Left lung (tissue), 10 donors: ENCODE measurements around the gene CDHR4. TPM values are rescaled to one million over a fixed set of nuclear protein-coding genes. Genes with fewer than 3 reads are reported as not detected.
A peak's percentile ranks its signal among the peaks of the same experiment; 100 is the strongest.

Experiments used
- ATAC-seq: fragments of 200-7000 bp; cut with Tn5 transposase; one replicate; pipeline ENCODE4 v1.9.1; 2020; ENCODE audit warnings: moderate library complexity
- DNase-seq, 4 donors: peaks; one replicate each; pipeline ENCODE4 v3.0.0-alpha.2; 2013 to 2020
- H3K27ac ChIP-seq, 2 donors: fragments of 200-600 bp; sonication (generic) in 1 of 2; one replicate each; pipeline versions ENCODE4 v1.5.0 to v1.8.0; 2020 to 2021
- H3K27me3 ChIP-seq, 2 donors: fragments of 200-600 bp; sonication (generic) in 1 of 2; one replicate each; pipeline versions ENCODE4 v1.5.0 to v1.8.0; 2020 to 2021
- H3K36me3 ChIP-seq, 2 donors: fragments of 200-600 bp; sonication (generic) in 1 of 2; one replicate each; pipeline versions ENCODE4 v1.5.0 to v1.8.0; 2020 to 2021
- H3K4me1 ChIP-seq, 2 donors: fragments of 200-600 bp; one replicate each; pipeline ENCODE4 v1.8.0; 2021
- H3K4me3 ChIP-seq, 2 donors: fragments of 200-600 bp; sonication (generic) in 1 of 2; one replicate each; pipeline versions ENCODE4 v1.5.0 to v1.8.0; 2020 to 2021; ENCODE audit warnings: mild to moderate bottlenecking in 1 of 2
- H3K9me3 ChIP-seq, 2 donors: fragments of 200-600 bp; sonication (generic) in 1 of 2; one replicate each; pipeline versions ENCODE4 v1.5.0 to v1.8.0; 2020 to 2021
- CTCF ChIP-seq, 2 donors: fragments of 200-600 bp; sonication (generic) in 1 of 2; IDR thresholded peaks; one replicate each; pipeline versions ENCODE4 v1.5.0 to v1.8.0; 2021; ENCODE audit warnings: antibody characterized with exemption in 2 of 2
- intact Hi-C, 2 donors: fragments of 100-400 bp; cut with DNase I; formaldehyde crosslinking; loops; one replicate each; pipeline versions ENCODE4 v1.11.2 to v1.14.2; 2022
- polyA plus RNA-seq, 6 donors: library from polyadenylated mRNA; unstranded; fragments of 120-200 nt; gene quantifications; one replicate each; pipeline ENCODE4 v1.2.1, GENCODE V29; 2013; ENCODE audit not compliant: insufficient read length in 6 of 6
- total RNA-seq, 2 donors: library from RNA; stranded (reverse); fragmentation: NEBNext Ultra II Directional; extraction: Animal tissue kit (Norgen Biotek cat#: 25700); gene quantifications; one replicate each; pipeline ENCODE4 v1.2.1, GENCODE V29; 2021
- donor health status: DM: no; HTN: yes; CAD: no.
- donor health status: DM: no; HTN: no; CAD: no.

CDHR4 gene
- total and polyA plus RNA-seq, 8 donors = 0.20 to 6.5 (median 3.8) TPM

DNA sequence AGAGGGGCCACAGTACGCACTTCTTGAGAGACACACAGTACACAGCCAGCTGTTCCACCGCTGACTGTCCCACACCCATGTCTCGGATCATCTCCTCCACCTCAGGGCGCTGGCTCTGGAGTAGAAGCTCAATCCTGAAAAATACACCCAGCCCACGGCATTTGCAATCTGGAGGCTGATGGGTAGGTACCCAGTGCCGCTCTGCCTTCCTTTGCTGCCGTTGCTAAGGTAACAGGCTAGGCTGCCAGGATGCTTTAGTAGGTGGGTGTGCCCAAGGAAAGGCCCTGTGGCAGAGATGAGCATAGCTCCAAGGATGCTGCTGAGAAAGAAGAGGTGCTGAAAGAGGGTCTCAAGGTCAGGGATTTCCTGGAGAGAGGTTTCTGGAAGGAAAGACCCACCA lies 42.1 kb upstream of the CDHR4 start:
- DNase-seq (no peak), ATAC-seq (no peak)
- no peaks in the 10 kb centered on the region for H3K27me3 ChIP-seq
- no peaks in the 10 kb centered on the region for H3K9me3 ChIP-seq
- peaks cover 0 to 2% of the 10 kb centered on the region in 2 donors for H3K4me1 ChIP-seq
- H3K36me3 ChIP-seq = peaks cover 0 to 8% of the 10 kb centered on the region in 2 donors
- intact Hi-C loops = no loop called here
- H3K27ac ChIP-seq = no peak overlapping the region
- TF ChIP-seq CTCF (IDR thresholded peaks at IDR 0.05) = no peak
- H3K4me3 ChIP-seq = no peak overlapping the region

DNA sequence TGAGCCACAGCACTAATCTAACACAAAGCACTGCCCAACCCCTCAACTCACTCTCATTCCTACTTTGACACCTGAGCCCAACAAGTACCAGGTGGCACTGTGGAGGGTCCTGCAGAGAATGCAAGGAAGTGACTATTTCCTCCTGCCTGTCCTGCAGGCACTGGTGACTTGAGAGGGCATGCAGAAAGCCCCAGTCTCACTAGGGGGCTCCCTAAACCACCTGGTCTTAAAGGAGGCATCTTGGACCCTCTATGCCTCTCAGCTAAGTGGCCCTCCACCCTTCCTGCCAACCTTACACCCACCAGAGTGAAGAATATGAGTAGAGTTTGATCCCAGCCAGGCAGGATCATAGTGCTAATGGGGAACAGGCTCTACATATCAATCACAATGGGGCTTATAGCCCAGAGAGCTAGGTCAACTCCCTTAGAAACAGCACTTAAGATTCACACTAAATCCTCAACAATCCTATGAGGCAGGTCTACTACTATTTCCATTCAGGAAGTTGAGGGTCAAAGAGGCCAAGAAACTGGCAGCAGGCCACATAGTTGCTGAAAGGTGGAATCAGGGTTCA lies 41.5 kb upstream of the CDHR4 start:
- no peak overlapping the region for H3K4me3 ChIP-seq
- H3K9me3 ChIP-seq = no peaks in the 10 kb centered on the region
- H3K27me3 ChIP-seq = no peaks in the 10 kb centered on the region
- H3K36me3 ChIP-seq = peaks cover 0 to 8% of the 10 kb centered on the region in 2 donors
- DNase-seq = no peak
- no peak overlapping the region for H3K27ac ChIP-seq
- intact Hi-C loops = no loop called here
- peaks cover 0 to 2% of the 10 kb centered on the region in 2 donors for H3K4me1 ChIP-seq
- ATAC-seq = no peak
- peak in 1 of 2 donors; percentile 14 for TF ChIP-seq CTCF (IDR thresholded peaks at IDR 0.05)

DNA sequence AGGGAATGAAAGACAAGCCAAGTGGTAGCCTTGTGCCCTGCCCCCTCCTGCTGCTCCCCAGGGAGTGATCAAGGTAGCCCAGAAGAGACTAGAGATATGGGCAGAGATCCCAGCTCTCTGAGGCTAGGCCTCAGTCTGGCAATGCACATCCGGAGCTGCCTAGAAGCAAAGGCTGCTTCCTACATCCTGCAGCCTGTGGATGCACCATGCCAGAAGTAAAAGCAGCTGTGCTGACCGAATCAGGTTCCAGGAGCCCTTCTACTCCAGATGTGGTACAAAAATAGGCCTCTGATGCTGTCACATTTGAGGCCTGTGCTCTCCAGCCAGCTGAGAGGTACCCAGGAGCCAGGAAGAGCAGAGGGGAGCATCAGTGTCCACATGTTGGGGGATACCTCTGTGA lies 40.7 kb upstream of the CDHR4 start:
- DNase-seq = peak in 1 of 4 donors; percentile 26

DNA sequence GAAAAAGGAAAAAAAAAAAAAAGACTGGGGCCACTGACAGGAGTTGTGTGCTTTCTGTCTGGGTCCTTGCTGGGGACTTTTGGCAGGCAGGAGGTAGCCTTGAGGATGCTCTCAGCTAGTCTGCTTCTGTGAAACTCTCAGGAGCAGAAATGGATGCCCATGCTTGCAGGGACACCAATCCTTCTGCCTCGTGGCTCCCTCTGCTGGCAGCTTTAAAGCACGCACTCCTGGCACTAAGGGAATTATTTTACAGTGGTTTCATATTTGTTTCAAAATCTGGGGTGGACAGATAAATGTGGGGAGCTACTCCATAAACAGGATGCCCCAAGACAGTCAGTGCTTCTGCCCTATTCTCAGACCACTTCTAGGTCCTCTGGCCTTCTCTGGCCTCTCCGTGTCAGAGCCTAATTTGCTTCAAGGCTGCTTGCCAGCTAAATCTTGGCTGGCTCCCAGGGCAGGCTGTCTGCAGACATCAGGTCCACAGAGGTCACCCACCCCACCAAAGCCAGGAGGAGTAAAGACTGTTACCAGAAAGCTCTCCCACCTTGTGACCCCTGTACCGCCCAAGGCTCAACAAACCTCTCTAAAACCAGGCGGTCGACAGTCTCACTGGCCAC lies 39.6 kb upstream of the CDHR4 start:
- TF ChIP-seq CTCF (IDR thresholded peaks at IDR 0.05) = peak; percentile 82 to 85
- Histone ChIP-seq H3K4me1 (peaks cover 0 to 2% of the 10 kb centered on the region in 2 donors), H3K4me3 (no peak overlapping the region), H3K27ac (no peak overlapping the region), H3K36me3 (no peaks in the 10 kb centered on the region), H3K9me3 (no peaks in the 10 kb centered on the region), H3K27me3 (no peaks in the 10 kb centered on the region)
- ATAC-seq (peak; percentile 95), DNase-seq (peak; percentile 75 to 89 (median 82))
- intact Hi-C loops = loop anchor here in 1 of 2 donors (5.0 to 10.0 kb wide), 2 partner anchors 37 to 124 kb away; partner anchors contain the start of genes AMIGO3 and INKA1

More for the DNA sequence above, 40.7 kb upstream of the CDHR4 start:
- no peak for ATAC-seq
- intact Hi-C loops = no loop called here
- TF ChIP-seq CTCF (IDR thresholded peaks at IDR 0.05) = no peak
- Histone ChIP-seq H3K4me3 (no peak overlapping the region), H3K4me1 (peaks cover 0 to 2% of the 10 kb centered on the region in 2 donors), H3K27me3 (no peaks in the 10 kb centered on the region), H3K27ac (no peak overlapping the region), H3K36me3 (peaks cover 0 to 3% of the 10 kb centered on the region in 2 donors), H3K9me3 (no peaks in the 10 kb centered on the region)

DNA sequence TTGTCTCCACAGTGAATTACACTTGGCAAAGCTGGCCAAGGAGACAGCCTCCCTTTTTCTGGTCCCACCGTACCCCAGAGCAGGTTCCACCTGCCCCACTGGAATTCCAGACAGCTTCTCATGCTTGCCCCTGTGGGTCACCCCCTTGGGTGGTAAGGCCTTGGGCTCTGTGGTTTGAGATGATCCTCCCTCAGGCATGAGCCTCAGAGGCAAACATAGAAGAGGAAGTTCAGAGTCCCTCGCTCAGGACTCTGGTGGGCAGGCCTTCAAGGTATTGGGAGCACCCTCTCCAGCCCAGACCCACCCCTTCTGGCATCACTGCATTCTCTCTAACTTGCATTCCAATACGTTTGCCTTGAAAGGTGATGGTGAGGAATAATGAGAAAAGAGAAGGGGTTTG lies 31.7 kb upstream of the CDHR4 start:
- intact Hi-C loops = loop anchor here in 1 of 2 donors (10.0 kb wide), 1 partner anchor 117 kb away; the partner anchor contains the start of gene AMIGO3
- no peak for ATAC-seq
- no peaks in the 10 kb centered on the region for H3K27me3 ChIP-seq
- no peaks in the 10 kb centered on the region for H3K9me3 ChIP-seq
- no peak overlapping the region for H3K4me3 ChIP-seq
- DNase-seq = no peak
- H3K27ac ChIP-seq = no peak overlapping the region
- no peak for TF ChIP-seq CTCF (IDR thresholded peaks at IDR 0.05)
- H3K4me1 ChIP-seq = no peaks in the 10 kb centered on the region
- H3K36me3 ChIP-seq = peaks cover 0 to 25% of the 10 kb centered on the region in 2 donors
